ENCODE results near the gene CD163.
"Not testable (repeated sequence)": the region's sequence is repeated elsewhere in the genome, so short reads cannot be mapped to it uniquely, and the experiment has no call there.

CD163 gene

DNA sequence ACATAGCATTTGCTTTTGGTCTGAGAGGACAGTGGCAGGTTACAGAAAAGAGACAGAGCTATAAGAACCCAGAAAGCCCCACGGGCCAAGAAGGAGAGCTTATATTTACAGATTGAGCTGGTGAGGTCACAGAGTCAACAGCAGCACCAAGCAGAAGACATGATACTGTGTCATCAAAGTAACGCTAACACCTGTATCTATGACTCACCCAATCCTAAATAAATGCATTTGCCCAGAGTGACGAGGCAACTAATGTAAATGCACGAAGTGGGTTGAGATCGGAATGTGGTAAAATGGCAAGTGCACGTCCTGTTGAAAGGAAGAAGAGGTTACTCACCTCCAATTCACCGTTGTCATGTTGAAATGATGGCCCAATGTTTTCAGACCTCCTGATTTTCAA lies 52.9 kb downstream of the CD163 start:
- DNase-seq (ENCODE audit: low read depth in 2 of 2) = no peak

DNA sequence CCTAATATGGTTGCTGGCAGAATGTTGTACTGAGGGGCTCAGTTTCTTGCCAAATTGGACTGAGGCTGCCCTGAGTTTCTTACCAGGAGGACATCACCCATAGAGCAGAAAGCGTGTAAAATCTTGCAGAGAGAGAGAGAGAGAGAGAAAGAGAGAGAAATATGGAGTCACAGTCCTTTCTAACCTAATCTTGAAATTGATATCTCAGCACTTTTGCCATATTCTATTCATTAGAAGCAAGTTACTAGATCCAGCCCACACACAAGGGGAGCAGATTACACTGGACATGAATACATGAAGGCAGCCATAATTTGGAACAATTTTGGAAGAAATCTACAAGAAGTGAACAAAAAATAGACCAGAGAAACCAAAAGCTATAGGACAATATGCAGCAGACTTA lies 55.5 kb downstream of the CD163 start:
- no peak for DNase-seq (ENCODE audit: low read depth in 2 of 2)

DNA sequence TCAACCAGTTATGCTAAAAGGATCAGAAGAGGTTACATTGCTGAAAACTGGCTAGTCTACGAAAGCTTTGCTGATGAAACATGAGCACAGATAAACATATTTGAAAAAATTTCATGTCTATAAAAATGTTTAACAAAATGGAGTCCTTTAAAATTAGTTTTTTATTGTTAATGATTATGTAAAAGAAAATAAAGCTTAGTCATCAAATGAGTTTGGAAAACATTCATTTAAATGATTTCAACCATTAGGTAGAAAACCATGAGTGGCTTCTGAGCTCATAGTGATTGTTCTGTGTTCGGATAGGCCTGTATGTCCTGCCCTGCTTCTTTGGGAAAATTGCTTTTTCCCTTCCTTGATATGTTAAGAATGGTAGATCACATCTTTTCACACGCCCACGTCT lies 59.0 kb downstream of the CD163 start:
- no peak for DNase-seq (ENCODE audit: low read depth in 2 of 2)

DNA sequence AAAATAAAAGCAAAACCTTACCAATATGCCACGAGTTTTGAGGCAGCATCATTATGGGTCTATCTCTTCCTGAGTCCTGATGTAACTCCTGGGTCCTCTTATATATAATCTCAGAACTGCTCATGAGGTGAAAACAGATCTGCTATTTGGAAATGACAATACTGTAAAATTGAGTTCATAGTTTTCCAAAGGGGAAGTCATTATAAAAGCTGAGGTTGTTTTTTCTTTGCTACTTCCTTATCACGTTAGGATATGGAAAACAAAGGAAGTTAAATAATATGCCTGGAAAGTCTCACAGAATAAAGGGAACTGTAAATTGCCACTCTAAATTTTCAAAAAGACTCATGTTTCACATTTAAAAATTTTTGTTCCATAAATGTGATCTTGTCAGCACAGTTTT lies 59.5 kb downstream of the CD163 start, which contains the start of gene CD163L1:
TSS of gene CD163L1 (minus strand) at position 78 of the 400 bp plus-strand sequence. CDS start at position 52, 26 bp downstream.
- DNase-seq (ENCODE audit: low read depth in 2 of 2) = no peak

DNA sequence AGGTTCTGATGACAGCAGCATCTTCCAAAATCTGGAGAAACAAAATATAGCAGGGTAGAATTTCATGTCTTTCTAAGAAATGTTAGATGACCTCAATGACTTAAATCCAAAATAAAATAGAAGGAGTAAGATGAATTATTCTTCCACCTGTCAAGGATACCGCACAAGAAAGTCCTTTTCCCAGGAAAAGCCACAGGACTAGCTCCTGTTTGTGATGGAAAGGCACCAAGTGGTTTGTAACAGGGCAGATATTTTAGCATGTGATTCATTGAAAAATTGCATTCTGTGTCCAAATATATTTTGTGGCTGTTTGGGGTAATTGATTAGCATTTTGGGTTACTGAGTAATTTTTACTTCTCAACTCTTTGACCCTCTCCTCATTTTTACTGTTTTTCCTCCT lies 62.4 kb downstream of the CD163 start:
- DNase-seq (ENCODE audit: low read depth in 2 of 2) = no peak

DNA sequence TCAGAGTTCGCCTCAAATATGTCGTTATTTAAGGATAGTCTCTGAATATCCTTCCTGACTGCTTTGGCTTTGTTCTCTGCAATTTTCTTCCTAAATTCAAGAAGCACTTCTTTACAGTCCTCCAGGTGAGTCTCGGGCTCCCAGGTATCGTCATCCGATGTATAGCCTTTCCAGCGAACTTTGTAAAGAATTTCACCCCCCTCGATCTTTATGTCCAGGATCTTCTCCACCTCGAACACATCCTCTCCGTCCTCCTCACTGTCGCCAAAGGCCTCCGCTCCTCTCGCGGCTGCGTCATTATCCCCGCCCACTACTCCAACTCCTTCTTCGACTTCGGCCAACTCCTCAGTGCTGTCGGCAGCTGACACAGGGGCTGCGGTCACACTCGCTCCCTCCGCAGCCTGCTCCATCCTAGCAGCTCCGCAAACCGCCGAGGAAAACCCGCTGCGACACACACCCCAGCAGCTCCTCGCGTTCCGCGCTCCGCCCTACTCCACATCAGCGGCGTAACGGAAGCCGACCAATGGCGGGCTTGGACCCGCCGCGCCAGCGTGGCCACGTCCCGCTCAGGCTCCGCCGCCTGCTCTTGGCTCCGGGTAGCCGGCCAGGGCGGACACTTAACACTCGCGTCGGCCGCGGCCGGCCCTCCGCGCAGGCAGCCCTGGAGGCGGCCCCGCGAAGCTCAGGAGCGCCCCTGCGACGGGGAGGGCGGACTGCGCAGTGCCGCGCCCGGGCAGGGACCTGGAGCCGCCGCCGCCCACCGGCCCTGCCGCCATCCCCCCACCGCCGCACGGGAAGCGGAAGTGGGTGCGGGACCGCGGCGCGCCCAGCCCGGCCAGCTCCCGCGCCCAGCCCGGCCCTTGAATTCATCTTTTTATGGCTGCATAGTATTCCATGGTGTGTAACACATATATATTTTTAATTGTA lies 63.7 kb downstream of the CD163 start:
- DNase-seq (ENCODE audit: low read depth in 2 of 2) = peak in 1 of 2 donors; percentile 30

DNA sequence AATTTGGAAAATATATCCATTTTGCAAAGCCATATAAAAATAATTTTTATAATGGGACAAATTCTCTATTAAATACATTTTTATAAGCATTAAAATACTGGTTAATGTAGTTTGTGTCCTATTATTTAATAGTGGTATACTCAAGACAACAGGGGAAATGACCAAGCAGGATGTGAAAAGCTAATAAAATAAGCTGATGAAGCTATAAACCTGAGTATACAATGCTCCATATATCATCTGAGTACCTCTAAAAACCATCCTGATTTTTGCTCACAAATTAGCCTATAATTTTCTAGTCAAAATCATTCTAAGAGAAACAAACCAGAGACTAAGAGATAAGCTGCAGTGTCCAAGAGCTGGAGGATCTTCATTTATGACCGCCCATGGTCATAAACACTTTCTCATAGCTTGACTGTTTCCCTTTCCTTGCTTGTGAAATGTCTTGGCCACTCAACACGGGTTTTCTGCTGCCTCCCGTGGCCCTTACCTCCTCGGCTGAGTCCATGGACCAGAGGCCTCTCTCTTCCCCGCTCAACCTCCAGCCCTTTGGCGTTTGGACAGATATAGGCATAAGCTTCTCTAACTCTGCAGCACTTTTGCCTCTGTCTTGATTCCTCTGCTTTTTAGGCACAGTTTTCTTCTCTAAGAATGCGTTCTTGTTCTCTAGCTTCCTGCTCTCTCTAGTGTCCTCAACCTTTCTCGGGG lies 65.1 kb downstream of the CD163 start:
- not testable (repeated sequence) for DNase-seq (ENCODE audit: low read depth in 2 of 2)

DNA sequence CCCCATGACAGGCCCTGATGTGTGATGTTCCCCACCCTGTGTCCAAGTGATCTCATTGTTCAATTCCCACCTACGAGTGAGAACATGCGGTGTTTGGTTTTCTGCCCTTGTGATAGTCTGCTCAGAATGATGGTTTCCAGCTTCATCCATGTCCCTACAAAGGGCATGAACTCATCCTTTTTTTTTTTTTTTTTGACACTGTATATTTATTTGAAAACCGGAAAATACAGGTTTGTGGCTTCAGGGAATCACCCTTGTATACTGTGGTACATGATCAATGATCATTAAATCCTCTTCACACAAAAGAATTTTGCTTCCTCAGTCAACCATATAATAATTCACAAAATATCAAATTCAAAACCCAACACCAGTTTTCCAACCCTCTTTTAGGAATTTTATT lies 66.1 kb downstream of the CD163 start:
- not testable (repeated sequence) for DNase-seq (ENCODE audit: low read depth in 2 of 2)

DNA sequence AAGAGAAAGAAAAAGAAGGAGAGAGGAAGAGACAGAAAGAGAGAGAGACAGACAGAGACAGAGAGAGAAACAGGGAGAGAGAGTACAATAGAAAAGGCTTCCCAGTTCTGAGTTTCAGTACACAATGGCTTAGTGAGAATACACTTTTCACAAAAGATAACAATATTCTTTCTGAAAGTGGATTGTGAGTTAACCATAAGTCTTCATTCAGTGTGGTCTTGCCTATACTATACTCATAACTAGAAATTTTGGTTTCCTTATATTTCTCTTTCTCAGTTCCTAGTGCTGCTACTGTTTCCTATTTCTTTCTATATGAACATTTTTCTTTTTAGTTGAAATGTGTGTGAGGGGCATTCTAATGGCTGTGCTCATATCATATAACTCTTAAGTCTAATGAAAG lies 68.9 kb downstream of the CD163 start:
- DNase-seq (ENCODE audit: low read depth in 2 of 2) = no peak

DNA sequence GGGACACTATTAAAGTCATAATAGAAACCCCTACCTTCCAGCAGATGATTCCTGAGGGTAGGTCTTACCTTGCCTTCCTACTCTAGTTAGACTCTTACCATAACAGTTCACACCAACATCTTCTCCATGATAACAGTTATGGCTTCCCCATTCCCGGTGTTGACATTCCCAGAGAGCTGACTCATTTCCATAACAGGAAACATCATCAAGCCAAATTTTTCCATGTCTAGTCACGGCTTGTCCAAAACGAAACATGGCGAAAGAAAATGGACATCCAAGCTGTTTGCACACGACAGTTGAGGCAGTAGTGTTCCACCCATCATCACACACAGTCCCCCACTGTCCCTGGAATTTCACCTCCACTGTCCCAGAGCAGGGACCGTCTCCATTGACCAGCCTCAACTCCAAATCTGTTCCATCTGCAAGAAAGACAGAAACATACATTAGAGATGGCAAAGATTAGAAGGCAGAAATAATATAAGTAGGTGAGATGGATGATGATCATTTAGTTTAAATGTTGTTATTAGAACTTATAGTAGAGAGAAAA lies 70.2 kb downstream of the CD163 start:
- DNase-seq (ENCODE audit: low read depth in 2 of 2) = no peak

DNA sequence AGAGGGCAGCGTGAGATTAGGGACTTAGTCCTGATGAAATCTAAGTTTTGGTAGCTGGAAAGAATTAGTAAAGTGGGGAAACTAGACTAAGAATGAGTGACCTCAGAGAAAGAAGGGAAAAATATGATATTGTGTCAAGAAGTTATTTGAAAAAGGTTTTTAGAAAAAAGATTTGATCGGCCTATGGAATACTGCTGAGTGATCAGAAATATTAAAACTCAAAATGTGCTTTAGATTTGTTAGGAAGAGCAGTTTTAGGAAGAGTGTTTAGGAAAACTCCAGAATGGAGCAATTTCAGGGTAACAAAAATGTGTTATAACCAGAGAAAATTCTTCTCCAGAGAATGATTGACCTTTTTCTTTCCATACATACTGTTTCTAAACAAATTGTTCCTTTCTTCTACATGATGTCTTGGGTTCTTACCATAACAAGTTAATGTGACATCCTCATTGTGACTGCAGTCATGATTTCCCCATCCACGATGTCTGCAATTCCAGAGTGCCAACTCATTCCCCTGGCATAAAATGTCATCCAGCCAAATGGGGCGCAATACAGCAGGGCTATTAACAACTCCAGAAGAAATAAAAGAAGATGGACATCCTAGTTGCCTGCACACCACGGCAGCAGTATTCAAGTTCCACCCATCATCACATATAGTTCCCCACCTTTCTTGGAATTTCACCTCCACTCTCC lies 71.4 kb downstream of the CD163 start:
- DNase-seq (ENCODE audit: low read depth in 2 of 2) = no peak

Measured in stimulated activated CD4-positive, alpha-beta T cell treated with anti-CD3 and anti-CD28 coated beads, Interleukin-15, amount 100 ng/mL, for 48 hours (primary cell).